BE2C (cell line): Measurements from ENCODE around the gene AP2A2.

Source experiments
- DNase-seq: peaks from one replicate; pipeline ENCODE4 v3.0.0-alpha.2; 2020
- H3K27me3 ChIP-seq: fragments of 250-450 bp; sonication (Bioruptor Pico); 2 replicates; pipeline ENCODE4 v1.5.1; 2020; ENCODE audit warnings: mild to moderate bottlenecking
- H3K36me3 ChIP-seq: fragments of 250-450 bp; sonication (Bioruptor Pico); 2 replicates; pipeline ENCODE4 v1.5.1; 2020; ENCODE audit warnings: mild to moderate bottlenecking
- H3K4me1 ChIP-seq: fragments of 250-450 bp; sonication (Bioruptor Pico); 2 replicates; pipeline ENCODE4 v1.5.1; 2020
- H3K4me3 ChIP-seq: 2 replicates; pipeline ENCODE4 v1.5.1; 2011; ENCODE audit warnings: low read depth, low read length
- H3K9me3 ChIP-seq: fragments of 250-450 bp; sonication (Bioruptor Pico); 2 replicates; pipeline ENCODE4 v1.5.1; 2020
- TF ChIP-seq, protein P1 (sequence below): IDR thresholded peaks from 2 replicates; pipeline ENCODE4 v1.5.1; 2012; ENCODE audit warnings: mild to moderate bottlenecking, low read depth, low read length

Gene AP2A2

DNA sequence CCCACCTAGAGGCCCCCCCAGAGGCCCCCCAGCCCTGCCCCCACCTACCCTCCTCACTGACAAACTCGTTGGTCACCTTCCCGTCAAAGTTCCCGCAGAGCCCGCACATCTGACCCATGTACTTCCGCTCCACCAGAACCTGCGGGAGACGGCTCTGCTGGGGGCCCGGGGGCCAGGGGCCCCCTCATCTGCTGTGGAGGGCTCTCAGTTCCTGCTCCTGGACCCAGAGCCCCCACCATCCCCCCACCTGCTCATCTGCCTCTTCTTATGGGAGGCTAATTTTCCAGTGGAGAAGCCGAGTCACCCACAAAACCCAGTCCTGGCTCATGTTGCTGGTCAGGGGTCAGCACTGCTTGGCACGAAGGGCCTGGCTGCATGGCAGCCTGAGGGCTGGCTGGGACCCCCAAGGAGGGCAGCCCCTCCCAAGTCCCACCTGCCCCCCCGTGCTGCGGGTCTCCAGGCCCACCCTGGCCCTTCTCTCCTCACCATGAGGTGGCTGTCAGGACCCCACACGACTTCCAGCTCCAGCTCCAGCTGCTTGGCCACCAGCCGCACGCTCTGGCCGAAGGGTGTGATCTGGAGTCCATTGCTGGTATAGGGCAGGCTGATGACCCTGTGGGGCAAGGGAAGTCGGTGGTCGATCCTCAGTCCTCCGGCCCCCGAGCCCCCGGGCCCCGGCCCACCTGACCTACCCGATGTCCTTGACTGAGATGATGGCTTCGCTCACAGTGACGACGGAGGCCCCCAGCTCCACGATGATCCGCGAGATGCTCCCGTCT, 105.6 kb downstream of the AP2A2 start:
- no peak for DNase-seq
- H3K27me3 ChIP-seq, result no peaks in the 10 kb centered on the region
- H3K4me3 ChIP-seq, result no peak overlapping the region
- no peaks in the 10 kb centered on the region for H3K36me3 ChIP-seq
- TF ChIP-seq, protein P1, sequence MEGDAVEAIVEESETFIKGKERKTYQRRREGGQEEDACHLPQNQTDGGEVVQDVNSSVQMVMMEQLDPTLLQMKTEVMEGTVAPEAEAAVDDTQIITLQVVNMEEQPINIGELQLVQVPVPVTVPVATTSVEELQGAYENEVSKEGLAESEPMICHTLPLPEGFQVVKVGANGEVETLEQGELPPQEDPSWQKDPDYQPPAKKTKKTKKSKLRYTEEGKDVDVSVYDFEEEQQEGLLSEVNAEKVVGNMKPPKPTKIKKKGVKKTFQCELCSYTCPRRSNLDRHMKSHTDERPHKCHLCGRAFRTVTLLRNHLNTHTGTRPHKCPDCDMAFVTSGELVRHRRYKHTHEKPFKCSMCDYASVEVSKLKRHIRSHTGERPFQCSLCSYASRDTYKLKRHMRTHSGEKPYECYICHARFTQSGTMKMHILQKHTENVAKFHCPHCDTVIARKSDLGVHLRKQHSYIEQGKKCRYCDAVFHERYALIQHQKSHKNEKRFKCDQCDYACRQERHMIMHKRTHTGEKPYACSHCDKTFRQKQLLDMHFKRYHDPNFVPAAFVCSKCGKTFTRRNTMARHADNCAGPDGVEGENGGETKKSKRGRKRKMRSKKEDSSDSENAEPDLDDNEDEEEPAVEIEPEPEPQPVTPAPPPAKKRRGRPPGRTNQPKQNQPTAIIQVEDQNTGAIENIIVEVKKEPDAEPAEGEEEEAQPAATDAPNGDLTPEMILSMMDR, result no peak
- no peaks in the 10 kb centered on the region for H3K4me1 ChIP-seq
- no peaks in the 10 kb centered on the region for H3K9me3 ChIP-seq

DNA sequence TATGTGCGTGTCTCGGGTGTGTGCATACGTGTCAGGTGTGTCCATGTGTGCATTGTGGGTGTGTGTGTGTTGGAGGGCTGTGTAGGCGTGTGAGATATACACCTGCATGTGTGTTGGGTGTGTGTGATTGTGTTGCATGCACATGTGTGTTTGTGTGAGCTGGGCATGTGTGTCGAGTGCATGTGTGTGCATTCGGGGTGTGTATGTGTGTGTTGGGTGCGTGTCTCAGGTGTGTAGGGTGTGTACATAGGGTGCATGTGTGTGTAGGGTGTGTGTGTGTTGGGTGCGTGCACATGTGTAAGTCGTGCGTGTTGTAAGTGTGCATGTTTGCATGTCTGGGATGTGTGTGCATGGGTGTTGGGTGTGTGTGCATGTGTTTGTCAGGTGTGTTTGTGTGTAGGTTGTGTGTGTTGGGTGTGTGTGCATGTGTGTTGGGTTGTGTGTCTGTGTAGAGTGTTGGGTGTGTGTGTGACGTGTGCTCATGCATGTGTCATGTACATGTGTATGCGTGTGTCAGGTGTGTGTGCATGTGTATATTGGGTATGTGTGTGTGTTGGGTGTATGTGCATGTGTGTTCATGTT, 106.7 kb downstream of the AP2A2 start:
- H3K27me3 ChIP-seq, result no peaks in the 10 kb centered on the region
- no peaks in the 10 kb centered on the region for H3K36me3 ChIP-seq
- no peaks in the 10 kb centered on the region for H3K4me1 ChIP-seq
- H3K4me3 ChIP-seq, result no peak overlapping the region
- DNase-seq, result no peak
- TF ChIP-seq, protein P1, result no peak
- no peaks in the 10 kb centered on the region for H3K9me3 ChIP-seq

DNA sequence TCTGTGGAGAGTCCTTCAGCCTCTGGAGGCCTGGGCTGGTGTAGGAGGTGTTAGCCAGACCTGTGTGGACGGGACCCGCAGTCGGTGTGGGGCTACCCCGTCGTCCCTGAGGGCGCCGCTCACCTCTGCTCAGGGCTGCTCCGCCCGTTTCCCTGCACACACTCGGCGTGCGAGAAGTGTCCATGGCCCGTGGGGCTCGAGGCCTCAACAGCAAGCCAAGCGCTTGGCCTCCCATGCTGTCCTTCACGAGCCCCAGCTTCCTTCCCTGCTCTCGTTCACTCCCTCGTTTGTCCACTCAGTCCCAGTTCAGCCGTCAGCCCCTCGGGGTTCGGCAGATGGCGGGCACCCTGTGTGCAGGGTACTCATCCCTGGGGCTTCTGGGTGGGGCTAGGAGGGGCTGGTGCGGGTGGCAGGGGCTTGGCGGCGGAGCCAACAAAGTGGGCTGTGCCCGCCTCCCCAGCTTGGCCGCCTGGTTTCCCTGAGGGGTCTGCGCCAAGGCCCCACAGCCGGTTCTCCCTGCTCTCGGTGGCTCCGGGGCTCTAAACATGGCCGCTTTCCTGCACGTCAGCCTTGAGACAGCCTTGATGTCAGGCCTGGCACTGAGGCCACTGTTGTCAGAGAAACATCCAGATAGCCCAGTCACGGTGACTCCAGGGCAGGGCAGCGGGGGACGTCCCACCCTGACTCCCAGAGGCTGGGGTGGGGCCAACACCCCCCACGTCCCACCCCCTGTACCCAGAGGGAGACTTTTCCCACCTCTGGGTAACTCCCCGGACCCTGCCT, 107.5 kb downstream of the AP2A2 start:
- Histone ChIP-seq H3K36me3 (no peaks in the 10 kb centered on the region), H3K9me3 (no peaks in the 10 kb centered on the region), H3K4me1 (no peaks in the 10 kb centered on the region), H3K27me3 (no peaks in the 10 kb centered on the region), H3K4me3 (no peak overlapping the region)
- TF ChIP-seq, protein P1, result no peak
- no peak for DNase-seq

DNA sequence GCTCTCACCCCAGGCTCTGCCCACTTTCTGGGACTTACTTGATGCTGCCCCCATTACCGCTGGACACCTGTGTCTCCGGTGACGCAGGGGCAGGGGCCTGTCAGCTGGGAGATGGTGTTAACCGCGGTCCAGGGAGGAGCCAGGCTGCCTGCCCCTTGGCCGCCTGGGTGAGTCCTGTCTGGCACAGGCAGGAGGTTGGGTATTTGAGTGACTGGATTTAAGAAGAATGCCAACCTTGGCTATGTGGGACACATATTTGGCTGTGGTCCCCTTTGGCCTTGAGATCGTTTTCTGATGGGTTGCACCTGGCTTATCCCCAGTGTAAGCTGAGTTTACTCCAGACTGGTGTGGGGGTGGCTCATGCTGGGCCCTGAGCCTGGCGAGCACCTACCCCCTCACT, 108.3 kb downstream of the AP2A2 start:
- Histone ChIP-seq H3K4me1 (no peaks in the 10 kb centered on the region), H3K27me3 (no peaks in the 10 kb centered on the region), H3K36me3 (no peaks in the 10 kb centered on the region), H3K4me3 (no peak overlapping the region), H3K9me3 (no peaks in the 10 kb centered on the region)
- DNase-seq, result no peak
- TF ChIP-seq, protein P1, result no peak

DNA sequence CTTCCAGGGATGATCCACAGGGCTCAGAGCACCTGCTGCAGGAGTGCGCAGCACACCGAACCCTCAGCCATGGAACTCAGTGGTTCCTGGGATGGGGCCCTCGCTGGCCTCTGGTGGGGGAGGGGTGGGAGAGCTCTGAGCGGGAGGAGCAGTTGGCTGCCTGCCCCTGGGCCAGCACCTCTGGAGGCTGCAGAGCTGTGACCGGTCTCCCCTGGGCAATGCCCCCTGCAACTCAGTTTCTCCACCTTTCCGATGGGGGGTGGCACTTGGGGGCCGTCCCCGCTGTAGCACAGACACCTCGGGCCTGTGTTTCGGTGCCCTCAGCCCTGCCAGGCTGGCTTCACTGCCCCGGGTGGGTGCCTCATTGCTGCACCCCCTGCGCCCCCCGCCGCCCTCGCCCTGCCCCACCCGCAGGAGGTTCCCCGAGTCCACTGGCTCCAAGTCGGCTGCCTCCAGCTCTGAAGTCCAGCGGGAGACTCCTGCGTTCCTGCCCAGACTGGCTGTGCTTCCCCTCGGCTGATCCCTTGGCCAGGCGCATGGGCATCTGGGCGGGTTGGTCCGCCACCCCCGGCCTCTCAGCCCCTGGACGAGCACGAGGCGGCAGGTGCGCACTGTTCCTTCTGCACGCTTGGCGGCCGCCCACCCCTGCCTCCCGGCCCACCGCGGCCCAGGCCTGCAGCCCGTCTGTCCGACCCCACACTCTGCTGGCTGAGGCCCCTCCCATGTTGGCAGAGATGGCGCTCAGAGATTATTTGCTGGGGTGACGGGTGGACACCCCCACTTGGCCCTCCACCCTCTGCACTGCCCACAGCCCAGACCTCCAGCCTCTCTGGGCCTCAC, 109.0 kb downstream of the AP2A2 start:
- Histone ChIP-seq H3K36me3 (no peaks in the 10 kb centered on the region), H3K27me3 (no peaks in the 10 kb centered on the region), H3K9me3 (no peaks in the 10 kb centered on the region), H3K4me1 (no peaks in the 10 kb centered on the region), H3K4me3 (no peak overlapping the region)
- TF ChIP-seq, protein P1, result no peak
- no peak for DNase-seq
